ENCODE data around the gene KLHDC3. TPM values are rescaled to one million over a fixed set of nuclear protein-coding genes. Genes with fewer than 3 reads are reported as not detected.

The KLHDC3 gene
- total and polyA plus RNA-seq, 2 of the 13 experiments (the other 11 are each of a cell fraction or from before 2014, with no cell fraction given) = 78.3 to 91.5 TPM

DNA sequence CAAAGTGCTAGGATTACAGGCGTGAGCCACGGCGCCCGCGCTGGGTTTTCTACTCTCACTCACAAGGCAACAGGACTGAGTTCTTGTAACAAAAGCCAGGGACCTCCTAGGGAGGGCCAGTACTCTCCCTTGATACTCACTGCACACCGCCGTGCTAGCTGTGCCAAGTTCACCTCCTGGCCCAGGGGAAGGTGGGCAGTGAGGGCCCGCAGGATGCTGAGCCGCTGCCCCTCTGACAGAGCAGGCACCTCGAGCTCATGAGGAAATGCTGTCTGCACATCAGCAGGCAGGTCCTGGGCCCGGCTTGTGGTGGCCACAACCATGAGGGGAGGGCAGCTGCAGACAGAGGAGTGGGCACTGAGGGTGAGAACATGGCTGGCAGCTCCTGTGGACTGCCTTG, 46.8 kb upstream of the KLHDC3 start:
- Histone ChIP-seq H3K79me2 (ENCODE audit: insufficient read depth, low read length) (no peaks in the 10 kb centered on the region), H3K4me1 (ENCODE audit: insufficient read depth, low read length) (peaks cover 47% of the 10 kb centered on the region), H3K36me3 (replicated peaks in 1 of 2; ENCODE audit: control insufficient read depth in 1 of 2, insufficient read depth in 2 of 2, low read length in 2 of 2) (0 out of 5 replicates have a peak, but pooled peaks cover 0 to 1% of the 10 kb centered on the region in 2 experiments), H3K27ac (ENCODE audit: extremely low read length, insufficient read depth, low read length) (no peak overlapping the region), H3K9me3 (ENCODE audit: low read length) (no peaks in the 10 kb centered on the region), H2AFZ (ENCODE audit: low read length) (no peak overlapping the region), H3K9ac (ENCODE audit: insufficient read depth, low read depth, low read length) (no peak overlapping the region), H3K27me3 (ENCODE audit: control insufficient read depth in 1 of 2, insufficient read depth in 2 of 2, low read length in 2 of 2) (no peaks in the 10 kb centered on the region), H3K4me2 (ENCODE audit: low read depth, low read length) (no peak overlapping the region), H3K4me3 (replicated peaks in 1 of 3; ENCODE audit: insufficient read depth in 1 of 3, low read depth in 2 of 3, low read length in 3 of 3) (no peak overlapping the region), H4K20me1 (ENCODE audit: insufficient read depth, low read length) (no peaks in the 10 kb centered on the region)
- TF ChIP-seq ESRRA (CRISPR knock-in tag; IDR thresholded peaks at IDR 0.05; ENCODE audit: low read depth) (no peak), ZNF598 (CRISPR knock-in tag; IDR thresholded peaks at IDR 0.05; ENCODE audit: borderline replicate concordance) (no peak), ZNF816 (CRISPR knock-in tag; IDR thresholded peaks at IDR 0.05; ENCODE audit: borderline replicate concordance) (no peak), KAT8 (CRISPR knock-in tag; IDR thresholded peaks at IDR 0.05) (no peak)
- TF ChIP-seq, protein P1, sequence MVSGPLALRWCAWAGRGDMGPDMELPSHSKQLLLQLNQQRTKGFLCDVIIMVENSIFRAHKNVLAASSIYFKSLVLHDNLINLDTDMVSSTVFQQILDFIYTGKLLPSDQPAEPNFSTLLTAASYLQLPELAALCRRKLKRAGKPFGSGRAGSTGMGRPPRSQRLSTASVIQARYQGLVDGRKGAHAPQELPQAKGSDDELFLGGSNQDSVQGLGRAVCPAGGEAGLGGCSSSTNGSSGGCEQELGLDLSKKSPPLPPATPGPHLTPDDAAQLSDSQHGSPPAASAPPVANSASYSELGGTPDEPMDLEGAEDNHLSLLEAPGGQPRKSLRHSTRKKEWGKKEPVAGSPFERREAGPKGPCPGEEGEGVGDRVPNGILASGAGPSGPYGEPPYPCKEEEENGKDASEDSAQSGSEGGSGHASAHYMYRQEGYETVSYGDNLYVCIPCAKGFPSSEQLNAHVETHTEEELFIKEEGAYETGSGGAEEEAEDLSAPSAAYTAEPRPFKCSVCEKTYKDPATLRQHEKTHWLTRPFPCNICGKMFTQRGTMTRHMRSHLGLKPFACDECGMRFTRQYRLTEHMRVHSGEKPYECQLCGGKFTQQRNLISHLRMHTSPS (CRISPR knock-in tag; IDR thresholded peaks at IDR 0.05; ENCODE audit: low read depth) = no peak
- TF ChIP-seq, protein P2, sequence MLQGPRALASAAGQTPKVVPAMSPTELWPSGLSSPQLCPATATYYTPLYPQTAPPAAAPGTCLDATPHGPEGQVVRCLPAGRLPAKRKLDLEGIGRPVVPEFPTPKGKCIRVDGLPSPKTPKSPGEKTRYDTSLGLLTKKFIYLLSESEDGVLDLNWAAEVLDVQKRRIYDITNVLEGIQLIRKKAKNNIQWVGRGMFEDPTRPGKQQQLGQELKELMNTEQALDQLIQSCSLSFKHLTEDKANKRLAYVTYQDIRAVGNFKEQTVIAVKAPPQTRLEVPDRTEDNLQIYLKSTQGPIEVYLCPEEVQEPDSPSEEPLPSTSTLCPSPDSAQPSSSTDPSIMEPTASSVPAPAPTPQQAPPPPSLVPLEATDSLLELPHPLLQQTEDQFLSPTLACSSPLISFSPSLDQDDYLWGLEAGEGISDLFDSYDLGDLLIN (CRISPR knock-in tag; IDR thresholded peaks at IDR 0.05; ENCODE audit: borderline replicate concordance) = no peak
- 97% methylated on average over 11 of the region's 11 CpGs for WGBS (ENCODE audit: low lambda C conversion rate)
- CTCF ChIA-PET (ENCODE audit: low intra/inter-chr PET ratio, low total read pairs) = no interaction called here
- DNase-seq (ENCODE audit: low spot score) (no peak), ATAC-seq (no peak), FAIRE-seq (no peak)
- in situ Hi-C loops (cut with HindIII; ENCODE audit: extremely low pct_ligation_motif_present, low pct_unique_long_range_greater_than_20kb) = no loop called here
- POLR2A ChIA-PET = interaction anchor here (1.7 to 3.2 kb wide), 2 partner anchors 11 to 38 kb away, joined by 5 to 25 read pairs; partner anchors contain the start of genes CNPY3 and PEX6
- intact Hi-C loops (cut with micrococcal nuclease; ENCODE audit: unreplicated experiment) = no loop called here
- BruUV-seq (replicated peaks) = no TSS peak
